H1 (cell line): ENCODE measurements around the gene KLHDC1. TPM values are rescaled to one million over a fixed set of nuclear protein-coding genes. Genes with fewer than 3 reads are reported as not detected.
A peak's percentile ranks its signal among the peaks of the same experiment; 100 is the strongest.

Source experiments
- BACH1 ChIP-seq: IDR thresholded peaks from 2 replicates; pipeline ENCODE4 v1.6.1; 2012; ENCODE audit warnings: low read length, improper control_type of control experiment
- BCL11A ChIP-seq, 2 experiments: IDR thresholded peaks; one replicate each; pipeline ENCODE4 v1.6.1; 2011; ENCODE audit warnings: low read depth in 2 of 2, low read length in 2 of 2, mild to moderate bottlenecking in 2 of 2
- BRCA1 ChIP-seq: IDR thresholded peaks from 2 replicates; pipeline ENCODE4 v1.6.1; 2012; ENCODE audit warnings: low read depth, low read length, improper control_type of control experiment
- CBX5 ChIP-seq: fragments of 300-800, 300-1000 bp; sonication (generic); IDR thresholded peaks from 2 replicates; pipeline ENCODE4 v1.7.1; 2016; ENCODE audit warnings: antibody characterized with exemption, low read length, low read depth
- CBX8 ChIP-seq: fragments of 300-800, 300-1000 bp; sonication (generic); IDR thresholded peaks from 2 replicates; pipeline ENCODE4 v1.7.1; 2016; ENCODE audit warnings: low read depth, low read length, borderline replicate concordance
- CEBPB ChIP-seq: IDR thresholded peaks from 2 replicates; pipeline ENCODE4 v1.6.1; 2012; ENCODE audit warnings: low read depth, low read length
- CREB1 ChIP-seq: IDR thresholded peaks from 2 replicates; pipeline ENCODE4 v1.6.1; 2012; ENCODE audit warnings: inconsistent platforms
- CTBP2 ChIP-seq: IDR thresholded peaks from 2 replicates; pipeline ENCODE4 v1.7.0; 2011; ENCODE audit warnings: borderline replicate concordance, mild to moderate bottlenecking, moderate library complexity, mixed read lengths, low read length; ENCODE audit not compliant: insufficient read depth, insufficient read length
- EZH2 ChIP-seq: fragments of 200-600 bp; sonication (generic); IDR thresholded peaks from 2 replicates; pipeline ENCODE4 v1.7.1; 2012; ENCODE audit warnings: low read depth, mild to moderate bottlenecking, moderate library complexity, low read length, inconsistent platforms; ENCODE audit not compliant: severe bottlenecking
- HDAC2 ChIP-seq, 2 experiments: fragments of 300-600 bp in 1 of 2; sonication (generic) in 1 of 2; IDR thresholded peaks; 2 replicates each; pipeline ENCODE4 v1.6.1; 2011 to 2012; ENCODE audit warnings: low read depth in 2 of 2, low read length in 2 of 2, mild to moderate bottlenecking in 2 of 2, moderate library complexity in 2 of 2, borderline replicate concordance in 1 of 2, inconsistent platforms in 1 of 2
- JUND ChIP-seq: IDR thresholded peaks from 2 replicates; pipeline ENCODE4 v1.6.1; 2011; ENCODE audit warnings: mild to moderate bottlenecking, improper control_type of control experiment, low read length
- KDM1A ChIP-seq: fragments of 200-600, 300-600 bp; sonication (generic); IDR thresholded peaks from 2 replicates; pipeline ENCODE4 v1.7.1; 2016; ENCODE audit warnings: mild to moderate bottlenecking, low read length, borderline replicate concordance
- POLR2A ChIP-seq, 2 experiments: IDR thresholded peaks; 1 replicate in 1 of 2; 2 replicates in 1 of 2; pipeline ENCODE4 v1.6.1; 2011; ENCODE audit warnings: low read depth in 2 of 2, low read length in 2 of 2, mild to moderate bottlenecking in 2 of 2; ENCODE audit errors: control extremely low read depth in 1 of 2
- POLR2AphosphoS5 ChIP-seq: IDR thresholded peaks from 2 replicates; pipeline ENCODE4 v1.6.1; 2011; ENCODE audit warnings: low read depth, low read length
- RFX5 ChIP-seq: IDR thresholded peaks from 2 replicates; pipeline ENCODE4 v1.6.1; 2011; ENCODE audit warnings: low read depth, low read length, improper control_type of control experiment, borderline replicate concordance
- RNF2 ChIP-seq: fragments of 200-900, 300-1000 bp; sonication (generic); IDR thresholded peaks from 2 replicates; pipeline ENCODE4 v1.7.1; 2016; ENCODE audit warnings: borderline replicate concordance, low read depth, mild to moderate bottlenecking, antibody characterized with exemption, low read length; ENCODE audit not compliant: poor library complexity, severe bottlenecking; ENCODE audit errors: missing control alignments
- SP1 ChIP-seq: IDR thresholded peaks from 2 replicates; pipeline ENCODE4 v1.6.1; 2011; ENCODE audit warnings: low read depth, low read length
- SRF ChIP-seq: IDR thresholded peaks from 2 replicates; pipeline ENCODE4 v1.6.1; 2011; ENCODE audit warnings: mild to moderate bottlenecking, low read depth, low read length, moderate library complexity
- SUZ12 ChIP-seq: fragments of 200-600 bp; sonication (generic); IDR thresholded peaks from 2 replicates; pipeline ENCODE4 v1.6.1; 2012; ENCODE audit warnings: mild to moderate bottlenecking, inconsistent platforms, low read length, moderate library complexity, mixed read lengths
- TAF1 ChIP-seq: IDR thresholded peaks from 2 replicates; pipeline ENCODE4 v1.6.1; 2011; ENCODE audit warnings: mild to moderate bottlenecking, low read depth, low read length
- TBP ChIP-seq: IDR thresholded peaks from 2 replicates; pipeline ENCODE4 v1.6.1; 2011; ENCODE audit warnings: low read depth, low read length, improper control_type of control experiment
- TCF12 ChIP-seq: IDR thresholded peaks from 2 replicates; pipeline ENCODE4 v1.6.1; 2011; ENCODE audit warnings: low read depth, mild to moderate bottlenecking, low read length
- TEAD4 ChIP-seq: IDR thresholded peaks from 2 replicates; pipeline ENCODE4 v1.6.1; 2012; ENCODE audit warnings: low read depth, low read length, inconsistent platforms, mixed read lengths
- ZNF274 ChIP-seq: IDR thresholded peaks from 2 replicates; pipeline ENCODE4 v1.7.0; 2012; ENCODE audit warnings: low read length, borderline replicate concordance; ENCODE audit errors: extremely low read depth
- polyA plus RNA-seq, 7 experiments: library from polyadenylated mRNA; depleted of rRNA in 3 of 7; stranded (reverse) in 5 of 7; unstranded in 2 of 7; fragments of >200 nt in 5 of 7; fragments of 200-250 nt in 2 of 7; gene quantifications; 1 replicate in 5 of 7; 2 replicates in 1 of 7; 4 replicates in 1 of 7; pipeline versions ENCODE4 v1.2.1 to v1.2.3, GENCODE V29; 2011 to 2013; ENCODE audit warnings: missing spikeins in 2 of 7, mixed read lengths in 2 of 7
- total RNA-seq: library from RNA; stranded (reverse); fragmentation: NEBNext Ultra II Directional; extraction: Animal tissue kit (Norgen Biotek cat#: 25700); gene quantifications from 2 replicates; pipeline ENCODE4 v1.2.1, GENCODE V29; 2021

KLHDC1 gene
- total and polyA plus RNA-seq, 2 of the 8 experiments (the other 6 are each of a cell fraction or from before 2014, with no cell fraction given) = 0.08 TPM; not detected in 1

- TF ChIP-seq HDAC2 (IDR thresholded peaks at IDR 0.05; ENCODE audit: borderline replicate concordance in 1 of 2, low read depth in 2 of 2, low read length in 2 of 2) = 0 out of 4 replicates have a peak, but pooled peaks have one; percentile 34 to 53
- no peak for TF ChIP-seq JUND
- TF ChIP-seq TAF1 = peak; percentile 65
- TF ChIP-seq RFX5 = no peak
- no peak for TF ChIP-seq CTBP2
- TF ChIP-seq CBX8 = no peak
- TF ChIP-seq BACH1 = peak; percentile 45; the same call in 1 of the 2 replicates
- TF ChIP-seq BCL11A (IDR thresholded peaks at IDR 0.05; ENCODE audit: low read depth in 2 of 2, low read length in 2 of 2) = no peak
- no peak for TF ChIP-seq CREB1
- no peak for TF ChIP-seq ZNF274
- TF ChIP-seq TBP = no peak; the same call in none of the 2 replicates
- TF ChIP-seq CBX5 = no peak
- peak; percentile 69 for TF ChIP-seq SUZ12
- TF ChIP-seq KDM1A = no peak
- TF ChIP-seq POLR2AphosphoS5 = 0 out of 2 replicates have a peak, but pooled peaks have one; percentile 62
- TF ChIP-seq TEAD4 = no peak; the same call in 1 of the 2 replicates
- no peak for TF ChIP-seq TCF12
- TF ChIP-seq SRF = no peak
- no peak for TF ChIP-seq CEBPB
- TF ChIP-seq EZH2 = peak; percentile 62
- peak; percentile 60 for TF ChIP-seq RNF2
- TF ChIP-seq BRCA1 = no peak
- TF ChIP-seq POLR2A (IDR thresholded peaks at IDR 0.05; ENCODE audit: control extremely low read depth in 1 of 2, low read depth in 2 of 2, low read length in 2 of 2) = peak; percentile 55 to 58; a peak in 2 of 3 replicates
- no peak for TF ChIP-seq SP1
Measured at GRCh38 chr14:49692811-49693734, at the start of gene KLHDC1 (continued).
